ENCODE measurements around the gene DHX16. TPM values are rescaled to one million over a fixed set of nuclear protein-coding genes. Genes with fewer than 3 reads are reported as not detected.

DHX16 gene
- total and polyA plus RNA-seq, 2 experiments from 2014 or later: 36.2 to 36.7 TPM

DNA sequence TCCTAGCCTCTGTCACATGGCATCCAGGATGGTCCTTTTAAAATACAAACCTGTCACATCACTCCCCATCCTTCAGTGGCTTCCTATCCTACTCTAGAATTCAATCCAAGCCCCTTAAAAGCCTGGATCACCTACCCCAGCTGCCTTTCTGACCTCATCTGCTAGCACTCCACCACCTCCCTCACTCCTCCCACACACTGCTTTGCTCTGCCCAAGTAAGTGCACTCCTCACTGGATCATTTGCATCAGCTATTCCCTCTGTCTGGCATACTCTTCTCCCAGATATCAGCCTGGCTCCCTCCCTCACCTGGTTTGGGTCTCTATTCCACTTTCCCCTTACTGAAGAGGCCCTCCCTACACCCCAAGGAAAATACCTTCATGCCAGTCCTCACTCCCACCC is 15.4 kb downstream of the DHX16 start:
- Histone ChIP-seq H3K9me3 (ENCODE audit: low read depth) (no peaks in the 10 kb centered on the region), H3K27ac (no peak overlapping the region), H3K4me3 (no peak overlapping the region), H3K36me3 (peaks cover 71% of the 10 kb centered on the region), H3K4me1 (ENCODE audit: low read depth) (no peaks in the 10 kb centered on the region), H3K27me3 (no peaks in the 10 kb centered on the region)
- DNase-seq (ENCODE audit: low read depth in 1 of 2, low spot score in 1 of 2): no peak
- TF ChIP-seq, protein P1, sequence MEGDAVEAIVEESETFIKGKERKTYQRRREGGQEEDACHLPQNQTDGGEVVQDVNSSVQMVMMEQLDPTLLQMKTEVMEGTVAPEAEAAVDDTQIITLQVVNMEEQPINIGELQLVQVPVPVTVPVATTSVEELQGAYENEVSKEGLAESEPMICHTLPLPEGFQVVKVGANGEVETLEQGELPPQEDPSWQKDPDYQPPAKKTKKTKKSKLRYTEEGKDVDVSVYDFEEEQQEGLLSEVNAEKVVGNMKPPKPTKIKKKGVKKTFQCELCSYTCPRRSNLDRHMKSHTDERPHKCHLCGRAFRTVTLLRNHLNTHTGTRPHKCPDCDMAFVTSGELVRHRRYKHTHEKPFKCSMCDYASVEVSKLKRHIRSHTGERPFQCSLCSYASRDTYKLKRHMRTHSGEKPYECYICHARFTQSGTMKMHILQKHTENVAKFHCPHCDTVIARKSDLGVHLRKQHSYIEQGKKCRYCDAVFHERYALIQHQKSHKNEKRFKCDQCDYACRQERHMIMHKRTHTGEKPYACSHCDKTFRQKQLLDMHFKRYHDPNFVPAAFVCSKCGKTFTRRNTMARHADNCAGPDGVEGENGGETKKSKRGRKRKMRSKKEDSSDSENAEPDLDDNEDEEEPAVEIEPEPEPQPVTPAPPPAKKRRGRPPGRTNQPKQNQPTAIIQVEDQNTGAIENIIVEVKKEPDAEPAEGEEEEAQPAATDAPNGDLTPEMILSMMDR (IDR thresholded peaks at IDR 0.05; ENCODE audit: low read depth, low read length): no peak

DNA sequence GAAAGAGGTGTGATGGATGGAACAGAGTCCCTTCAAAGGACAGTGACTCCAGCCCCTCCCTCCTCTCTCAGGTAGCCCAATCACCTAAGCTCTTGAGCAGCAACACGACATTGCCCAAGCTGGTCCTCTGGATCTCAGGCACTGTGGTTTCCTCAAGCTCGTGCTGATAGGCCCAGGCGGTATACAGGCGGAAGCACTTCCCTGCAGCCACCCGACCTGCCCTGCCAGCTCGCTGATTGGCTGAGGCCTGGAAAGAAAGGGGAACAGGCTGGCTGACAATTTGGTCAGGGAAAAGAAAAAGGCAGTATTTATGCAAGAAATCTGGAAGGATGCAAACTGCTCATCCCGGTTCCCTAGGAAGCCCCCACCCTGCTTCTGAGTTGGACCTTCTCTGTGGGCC is 16.3 kb downstream of the DHX16 start:
- Histone ChIP-seq H3K9me3 (ENCODE audit: low read depth) (no peaks in the 10 kb centered on the region), H3K27ac (no peak overlapping the region), H3K36me3 (peaks cover 73% of the 10 kb centered on the region), H3K4me1 (ENCODE audit: low read depth) (no peaks in the 10 kb centered on the region), H3K27me3 (no peaks in the 10 kb centered on the region), H3K4me3 (no peak overlapping the region)
- TF ChIP-seq, protein P1 (IDR thresholded peaks at IDR 0.05; ENCODE audit: low read depth, low read length): no peak
- no peak for DNase-seq (ENCODE audit: low read depth in 1 of 2, low spot score in 1 of 2)

DNA sequence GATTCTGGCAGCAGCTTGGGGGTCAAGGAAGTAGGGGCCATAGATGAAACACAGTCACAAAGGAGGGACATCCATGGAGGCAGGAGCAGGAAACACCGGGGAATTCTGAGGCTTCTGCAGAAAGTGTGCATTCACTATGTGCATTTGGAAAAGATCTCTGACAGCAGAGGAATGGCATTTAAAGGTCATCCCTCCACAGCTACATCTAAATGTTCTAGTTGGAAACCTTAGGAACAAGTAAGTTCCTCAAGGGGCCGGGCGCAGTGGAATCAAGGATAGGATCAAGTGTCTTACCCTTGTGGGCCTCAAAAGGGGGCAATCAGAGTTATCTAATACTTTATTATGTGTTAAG is 17.1 kb downstream of the DHX16 start:
- TF ChIP-seq, protein P1 (IDR thresholded peaks at IDR 0.05; ENCODE audit: low read depth, low read length): no peak
- Histone ChIP-seq H3K9me3 (ENCODE audit: low read depth) (no peaks in the 10 kb centered on the region), H3K4me1 (ENCODE audit: low read depth) (no peaks in the 10 kb centered on the region), H3K4me3 (no peak overlapping the region), H3K27me3 (no peaks in the 10 kb centered on the region), H3K36me3 (peaks cover 70% of the 10 kb centered on the region), H3K27ac (no peak overlapping the region)
- DNase-seq (ENCODE audit: low read depth in 1 of 2, low spot score in 1 of 2): no peak

DNA sequence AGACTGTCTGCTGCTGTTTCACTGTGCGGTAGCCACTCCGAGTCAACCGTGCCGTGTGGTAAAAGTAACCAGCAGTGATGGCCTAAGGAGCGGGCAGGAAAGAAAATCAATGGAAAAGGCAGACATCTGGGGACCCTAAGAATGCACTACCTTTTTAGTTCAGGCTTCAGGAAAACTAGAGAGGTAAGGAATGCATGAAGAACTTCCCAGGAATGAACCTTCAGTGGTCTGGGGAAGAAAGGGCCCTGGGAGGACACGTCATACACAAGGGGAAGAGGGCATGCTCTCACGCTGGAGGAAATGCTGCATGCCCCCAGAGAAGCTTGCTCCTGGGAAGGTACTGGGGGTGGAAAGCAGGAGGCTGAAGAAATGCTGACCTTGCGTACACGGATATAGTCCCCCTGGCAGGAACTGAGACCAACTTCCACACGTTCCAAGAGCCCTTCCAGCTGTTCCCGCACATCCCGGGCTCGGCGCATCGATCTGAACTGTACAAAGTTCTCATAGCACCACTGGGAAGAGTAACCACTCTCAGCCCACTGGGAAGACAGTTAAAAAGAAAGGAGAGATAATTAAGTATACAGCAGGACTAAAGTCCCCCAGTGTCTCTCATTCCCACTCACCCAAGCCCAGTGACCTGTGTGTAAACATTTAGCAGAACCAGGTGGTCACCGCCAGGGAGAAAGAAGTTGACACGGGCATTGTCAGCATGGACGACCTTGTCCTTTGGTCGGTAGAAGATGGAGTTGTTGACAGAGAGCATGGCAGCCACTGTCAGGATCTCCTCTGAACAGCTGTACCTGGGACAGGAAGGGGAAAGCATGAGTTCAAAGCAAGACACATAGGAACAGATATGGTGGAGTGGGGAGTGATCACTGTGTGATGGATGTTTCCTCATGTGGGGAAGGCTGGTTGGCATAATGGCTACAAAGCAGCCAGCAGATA is 17.7 kb downstream of the DHX16 start:
- H3K4me3 ChIP-seq: no peak overlapping the region
- H3K4me1 ChIP-seq (ENCODE audit: low read depth): no peaks in the 10 kb centered on the region
- TF ChIP-seq, protein P1 (IDR thresholded peaks at IDR 0.05; ENCODE audit: low read depth, low read length): no peak
- no peak for DNase-seq (ENCODE audit: low read depth in 1 of 2, low spot score in 1 of 2)
- H3K36me3 ChIP-seq: peaks cover 70% of the 10 kb centered on the region
- H3K27ac ChIP-seq: no peak overlapping the region
- H3K9me3 ChIP-seq (ENCODE audit: low read depth): no peaks in the 10 kb centered on the region
- H3K27me3 ChIP-seq: no peaks in the 10 kb centered on the region

GRCh38 chr6:30651143-30651542 is 21.7 kb downstream of the DHX16 start:
- peaks cover 49% of the 10 kb centered on the region for H3K36me3 ChIP-seq

More at GRCh38 chr6:30651143-30651542, 21.7 kb downstream of the DHX16 start:
- no peak for DNase-seq (ENCODE audit: low read depth in 1 of 2, low spot score in 1 of 2)
- H3K9me3 ChIP-seq (ENCODE audit: low read depth): no peaks in the 10 kb centered on the region
- no peak overlapping the region for H3K27ac ChIP-seq
- peaks cover 5% of the 10 kb centered on the region for H3K4me1 ChIP-seq (ENCODE audit: low read depth)
- H3K27me3 ChIP-seq: no peaks in the 10 kb centered on the region
- H3K4me3 ChIP-seq: no peak overlapping the region
- TF ChIP-seq, protein P1 (IDR thresholded peaks at IDR 0.05; ENCODE audit: low read depth, low read length): no peak

Data from cardiac muscle cell (in vitro differentiated cells and primary cell).